Activated naive CD8-positive, alpha-beta T cell treated with anti-CD3 and anti-CD28 coated beads, Interleukin-2, amount 50 U/mL, for 24 hours (primary cell): ENCODE measurements around the gene FANCE.

Experiments
- ATAC-seq: fragments of 150-1000 bp; cut with Tn5 transposase; one replicate; pipeline ENCODE4 v1.10.0; 2021
- DNase-seq: peaks from one replicate; pipeline ENCODE4 v3.0.0; 2021
- H3K27ac Mint-ChIP-seq: one replicate; pipeline ENCODE4 v1.8.0; 2021; ENCODE audit warnings: mild to moderate bottlenecking, mixed read lengths
- H3K27me3 Mint-ChIP-seq: one replicate; pipeline ENCODE4 v1.8.0; 2021; ENCODE audit warnings: mixed read lengths
- H3K36me3 Mint-ChIP-seq: one replicate; pipeline ENCODE4 v1.8.0; 2021; ENCODE audit warnings: low read depth, mixed read lengths
- H3K4me1 Mint-ChIP-seq: one replicate; pipeline ENCODE4 v1.8.0; 2021; ENCODE audit warnings: mixed read lengths
- H3K4me3 Mint-ChIP-seq: one replicate; pipeline ENCODE4 v1.8.0; 2021; ENCODE audit warnings: mild to moderate bottlenecking, moderate library complexity, mixed read lengths
- H3K9me3 Mint-ChIP-seq: one replicate; pipeline ENCODE4 v1.8.0; 2021; ENCODE audit warnings: mixed read lengths

FANCE gene

GRCh38 chr6:35468980-35469750 is 17.0 kb downstream of the FANCE start:
- no peaks in the 10 kb centered on the region for H3K9me3 Mint-ChIP-seq
- peaks cover 43% of the 10 kb centered on the region for H3K4me1 Mint-ChIP-seq
- peak overlapping the region; percentile 99 for H3K27ac Mint-ChIP-seq
- H3K27me3 Mint-ChIP-seq, result no peaks in the 10 kb centered on the region
- peak overlapping the region; percentile 99 for H3K4me3 Mint-ChIP-seq
- no peak for DNase-seq
- no peak for ATAC-seq
- peaks cover 66% of the 10 kb centered on the region for H3K36me3 Mint-ChIP-seq

- DNase-seq (no peak), ATAC-seq (no peak)
- Mint-ChIP-seq H3K36me3 (peaks cover 63% of the 10 kb centered on the region), H3K4me3 (peak overlapping the region; percentile 99), H3K4me1 (peaks cover 43% of the 10 kb centered on the region), H3K27me3 (no peaks in the 10 kb centered on the region), H3K27ac (peak overlapping the region; percentile 99), H3K9me3 (no peaks in the 10 kb centered on the region)
These were observed 17.9 kb downstream of the FANCE start for GRCh38 chr6:35469751-35470662.

GRCh38 chr6:35470663-35471120 is 18.6 kb downstream of the FANCE start:
- Mint-ChIP-seq H3K4me3 (peak overlapping the region; percentile 99), H3K36me3 (peaks cover 60% of the 10 kb centered on the region), H3K4me1 (peaks cover 43% of the 10 kb centered on the region), H3K27me3 (no peaks in the 10 kb centered on the region), H3K9me3 (no peaks in the 10 kb centered on the region), H3K27ac (peak overlapping the region; percentile 99)
- no peak for DNase-seq
- no peak for ATAC-seq

- Mint-ChIP-seq H3K36me3 (peaks cover 54% of the 10 kb centered on the region), H3K4me3 (peak overlapping the region; percentile 99), H3K27ac (peak overlapping the region; percentile 99), H3K27me3 (no peaks in the 10 kb centered on the region), H3K4me1 (peaks cover 45% of the 10 kb centered on the region), H3K9me3 (no peaks in the 10 kb centered on the region)
- DNase-seq, result no peak
- no peak for ATAC-seq
These were observed 19.8 kb downstream of the FANCE start for GRCh38 chr6:35471836-35472345.

- ATAC-seq, result peak; percentile 38
- no peaks in the 10 kb centered on the region for H3K9me3 Mint-ChIP-seq
- peaks cover 46% of the 10 kb centered on the region for H3K36me3 Mint-ChIP-seq
- H3K27ac Mint-ChIP-seq, result peak overlapping the region; percentile 99
- peaks cover 34% of the 10 kb centered on the region for H3K4me1 Mint-ChIP-seq
- no peaks in the 10 kb centered on the region for H3K27me3 Mint-ChIP-seq
- DNase-seq, result peak; percentile 44
- H3K4me3 Mint-ChIP-seq, result no peak overlapping the region
These were observed 21.1 kb downstream of the FANCE start for GRCh38 chr6:35473075-35473849.

- no peak for DNase-seq
- Mint-ChIP-seq H3K27me3 (no peaks in the 10 kb centered on the region), H3K4me1 (peaks cover 31% of the 10 kb centered on the region), H3K4me3 (no peak overlapping the region), H3K36me3 (peaks cover 41% of the 10 kb centered on the region), H3K9me3 (no peaks in the 10 kb centered on the region), H3K27ac (peak overlapping the region; percentile 68)
- no peak for ATAC-seq
These were observed 21.7 kb downstream of the FANCE start for GRCh38 chr6:35473850-35474130.

- peaks cover 35% of the 10 kb centered on the region for H3K36me3 Mint-ChIP-seq
- ATAC-seq (peak; percentile 18), DNase-seq (peak; percentile 43)
- peak overlapping the region; percentile 6 for H3K4me3 Mint-ChIP-seq
- no peaks in the 10 kb centered on the region for H3K27me3 Mint-ChIP-seq
- peaks cover 30% of the 10 kb centered on the region for H3K4me1 Mint-ChIP-seq
- H3K27ac Mint-ChIP-seq, result peak overlapping the region; percentile 6
- H3K9me3 Mint-ChIP-seq, result no peaks in the 10 kb centered on the region
These were observed 22.2 kb downstream of the FANCE start for GRCh38 chr6:35474131-35474941.

- Mint-ChIP-seq H3K27me3 (no peaks in the 10 kb centered on the region), H3K36me3 (peaks cover 28% of the 10 kb centered on the region), H3K9me3 (no peaks in the 10 kb centered on the region), H3K4me1 (peaks cover 25% of the 10 kb centered on the region), H3K27ac (peak overlapping the region; percentile 6), H3K4me3 (peak overlapping the region; percentile 6)
- ATAC-seq, result no peak
- DNase-seq, result no peak
These were observed 22.9 kb downstream of the FANCE start for GRCh38 chr6:35474942-35475570.

- ATAC-seq (no peak), DNase-seq (no peak)
- H3K4me1 Mint-ChIP-seq, result peaks cover 22% of the 10 kb centered on the region
- no peak overlapping the region for H3K27ac Mint-ChIP-seq
- H3K4me3 Mint-ChIP-seq, result no peak overlapping the region
- H3K36me3 Mint-ChIP-seq, result peaks cover 23% of the 10 kb centered on the region
- H3K9me3 Mint-ChIP-seq, result no peaks in the 10 kb centered on the region
- no peaks in the 10 kb centered on the region for H3K27me3 Mint-ChIP-seq
These were observed 23.4 kb downstream of the FANCE start for GRCh38 chr6:35475573-35475972.

- peaks cover 18% of the 10 kb centered on the region for H3K4me1 Mint-ChIP-seq
- H3K4me3 Mint-ChIP-seq, result no peak overlapping the region
- H3K27me3 Mint-ChIP-seq, result no peaks in the 10 kb centered on the region
- no peaks in the 10 kb centered on the region for H3K9me3 Mint-ChIP-seq
- DNase-seq (no peak), ATAC-seq (no peak)
- peaks cover 19% of the 10 kb centered on the region for H3K36me3 Mint-ChIP-seq
- H3K27ac Mint-ChIP-seq, result no peak overlapping the region
These were observed 23.9 kb downstream of the FANCE start for GRCh38 chr6:35476004-35476403.

- Mint-ChIP-seq H3K4me3 (no peak overlapping the region), H3K9me3 (no peaks in the 10 kb centered on the region), H3K4me1 (peaks cover 8% of the 10 kb centered on the region), H3K36me3 (peaks cover 8% of the 10 kb centered on the region), H3K27me3 (no peaks in the 10 kb centered on the region), H3K27ac (no peak overlapping the region)
- DNase-seq, result no peak
- ATAC-seq, result no peak
These were observed 24.9 kb downstream of the FANCE start for GRCh38 chr6:35477028-35477427.

- Mint-ChIP-seq H3K9me3 (no peaks in the 10 kb centered on the region), H3K4me1 (peaks cover 3% of the 10 kb centered on the region), H3K4me3 (no peak overlapping the region), H3K36me3 (peaks cover 3% of the 10 kb centered on the region), H3K27ac (no peak overlapping the region), H3K27me3 (no peaks in the 10 kb centered on the region)
- no peak for ATAC-seq
- DNase-seq, result no peak
These were observed 25.5 kb downstream of the FANCE start for GRCh38 chr6:35477551-35478179.

GRCh38 chr6:35478259-35478658 is 26.1 kb downstream of the FANCE start:
- Mint-ChIP-seq H3K9me3 (no peaks in the 10 kb centered on the region), H3K4me1 (peaks cover 2% of the 10 kb centered on the region), H3K4me3 (no peak overlapping the region), H3K27me3 (no peaks in the 10 kb centered on the region), H3K27ac (no peak overlapping the region), H3K36me3 (no peaks in the 10 kb centered on the region)
- DNase-seq (no peak), ATAC-seq (no peak)
